IMR-90 (cell line): ENCODE results near the gene STK32A. TPM values are rescaled to one million over a fixed set of nuclear protein-coding genes. Genes with fewer than 3 reads are reported as not detected.

Experiments used
- ATAC-seq: fragments of 200-7000 bp; cut with Tn5 transposase; 2 replicates; pipeline ENCODE4 v1.9.1; 2020; ENCODE audit warnings: low read depth, mild to moderate bottlenecking, moderate library complexity
- BruUV-seq: library from RNA; stranded (reverse); fragments of 400-500 nt; replicated peaks from 2 replicates; lab custom pipeline; 2021; lab: Mats Ljungman, UMichigan
- CTCF ChIA-PET: fragments of 300-600 bp; formaldehyde crosslinking; extraction: SDS; loops from one replicate; lab custom pipeline; 2021; ENCODE audit warnings: antibody characterized with exemption; lab: Yijun Ruan, JAX
- POLR2A ChIA-PET: fragments of 300-600 bp; sonication (Branson Sonifier 250); formaldehyde crosslinking; loops from one replicate; lab custom pipeline; 2022; ENCODE audit warnings: antibody characterized with exemption; ENCODE audit not compliant: unreplicated experiment; lab: Charles Lee
- DNase-seq: peaks from one replicate; pipeline ENCODE4 v3.0.0; 2013
- H2AFZ ChIP-seq: replicated peaks from 2 replicates; pipeline ENCODE3; 2013; ENCODE audit warnings: low read length, mild to moderate bottlenecking; ENCODE audit not compliant: poor library complexity
- H2AK5ac ChIP-seq: 2 replicates; pipeline ENCODE4 v1.6.1; 2013; ENCODE audit warnings: low read depth, low read length, inconsistent platforms
- H2AK9ac ChIP-seq: replicated peaks from 2 replicates; pipeline ENCODE3; 2013; ENCODE audit warnings: mild to moderate bottlenecking, low read depth, low read length, moderate library complexity; ENCODE audit not compliant: poor library complexity
- H2BK120ac ChIP-seq: 2 replicates; pipeline ENCODE4 v1.6.1; 2013; ENCODE audit warnings: low read depth, low read length, inconsistent platforms
- H2BK15ac ChIP-seq: 3 replicates; pipeline ENCODE4 v1.6.1; 2013; ENCODE audit warnings: low read depth, low read length, inconsistent platforms
- H2BK20ac ChIP-seq: 2 replicates; pipeline ENCODE4 v1.6.1; 2013; ENCODE audit warnings: low read depth, mild to moderate bottlenecking, inconsistent platforms, low read length, moderate library complexity
- H2BK5ac ChIP-seq: 2 replicates; pipeline ENCODE4 v1.6.1; 2013; ENCODE audit warnings: mild to moderate bottlenecking, low read depth, low read length, inconsistent platforms; ENCODE audit not compliant: poor library complexity, severe bottlenecking
- H3K14ac ChIP-seq: replicated peaks from 2 replicates; pipeline ENCODE4 v1.6.1; 2013; ENCODE audit warnings: low read depth, low read length, inconsistent platforms
- H3K18ac ChIP-seq: 2 replicates; pipeline ENCODE4 v1.6.1; 2013; ENCODE audit warnings: low read depth, low read length, control low read depth
- H3K23ac ChIP-seq: 2 replicates; pipeline ENCODE4 v1.6.1; 2013; ENCODE audit warnings: low read depth, low read length, inconsistent platforms
- H3K27ac ChIP-seq: 2 replicates; pipeline ENCODE4 v1.5.1; 2013; ENCODE audit warnings: mild to moderate bottlenecking, control low read depth, low read length; ENCODE audit not compliant: insufficient read depth
- H3K27me3 ChIP-seq: 2 replicates; pipeline ENCODE4 v1.6.1; 2013; ENCODE audit warnings: low read length; ENCODE audit not compliant: control insufficient read depth, insufficient read depth
- H3K36me3 ChIP-seq: 2 replicates; pipeline ENCODE4 v1.6.1; 2013; ENCODE audit warnings: low read length, mixed read lengths; ENCODE audit not compliant: control insufficient read depth, insufficient read depth
- H3K4ac ChIP-seq: 2 replicates; pipeline ENCODE4 v1.6.1; 2013; ENCODE audit warnings: low read depth, low read length, inconsistent platforms
- H3K4me1 ChIP-seq: 2 replicates; pipeline ENCODE4 v1.6.1; 2013; ENCODE audit warnings: low read length, mixed read lengths; ENCODE audit not compliant: control insufficient read depth, insufficient read depth
- H3K4me2 ChIP-seq: 2 replicates; pipeline ENCODE4 v1.6.1; 2013; ENCODE audit warnings: low read depth, mild to moderate bottlenecking, control low read depth, low read length, moderate library complexity
- H3K4me3 ChIP-seq: 2 replicates; pipeline ENCODE4 v1.5.1; 2013; ENCODE audit warnings: low read depth, mild to moderate bottlenecking, control low read depth, low read length, moderate library complexity; ENCODE audit not compliant: insufficient read depth
- H3K56ac ChIP-seq: 2 replicates; pipeline ENCODE4 v1.6.1; 2013; ENCODE audit warnings: low read length, inconsistent platforms; ENCODE audit not compliant: insufficient read depth; ENCODE audit errors: extremely low read depth
- H3K79me1 ChIP-seq, 2 experiments: 2 replicates each; pipeline ENCODE4 v1.6.1; 2013; ENCODE audit warnings: low read length in 2 of 2, inconsistent platforms in 1 of 2, low read depth in 1 of 2
- H3K9ac ChIP-seq: 2 replicates; pipeline ENCODE4 v1.6.1; 2013; ENCODE audit warnings: low read depth, low read length, control low read depth
- H3K9me1 ChIP-seq: 2 replicates; pipeline ENCODE4 v1.6.1; 2013; ENCODE audit warnings: low read length, inconsistent platforms; ENCODE audit not compliant: insufficient read depth
- H3K9me3 ChIP-seq: 2 replicates; pipeline ENCODE4 v1.6.1; 2013; ENCODE audit warnings: low read length; ENCODE audit not compliant: control insufficient read depth, insufficient read depth
- H4K20me1 ChIP-seq: 2 replicates; pipeline ENCODE4 v1.6.1; 2013; ENCODE audit warnings: low read length, inconsistent platforms; ENCODE audit not compliant: insufficient read depth
- H4K5ac ChIP-seq: 2 replicates; pipeline ENCODE4 v1.6.1; 2013; ENCODE audit warnings: mild to moderate bottlenecking, low read depth, low read length, control low read depth
- H4K8ac ChIP-seq, 2 experiments: 2 replicates each; pipeline ENCODE4 v1.6.1; 2013; ENCODE audit warnings: low read depth in 2 of 2, low read length in 2 of 2, control low read depth in 1 of 2, inconsistent platforms in 1 of 2
- H4K91ac ChIP-seq: 2 replicates; pipeline ENCODE4 v1.6.1; 2013; ENCODE audit warnings: low read depth, low read length, inconsistent platforms; ENCODE audit not compliant: insufficient read depth
- MAFK ChIP-seq: IDR thresholded peaks from 2 replicates; pipeline ENCODE4 v1.6.1; 2012; ENCODE audit warnings: low read depth, low read length, improper control_type of control experiment
- WGBS, 2 experiments: methylation state at CpG; one replicate each; pipeline versions ENCODE4 v1.1.5 to v1.1.7; 2013; ENCODE audit warnings: missing lambda C conversion rate in 2 of 2; ENCODE audit not compliant: insufficient read length in 1 of 2; ENCODE audit errors: extremely low coverage in 2 of 2; 5-methylcytosine and 5-hydroxymethylcytosine counted together
- dilution Hi-C: fragments of 300-500 bp; cut with HindIII; formaldehyde crosslinking; loops from one replicate; pipeline ENCODE4 v1.14.3; 2018; ENCODE audit warnings: low sequenced_read_pairs; ENCODE audit not compliant: unreplicated experiment
- in situ Hi-C: fragments of 300-500 bp; cut with MboI; formaldehyde crosslinking; loops from 3 replicates; pipeline ENCODE4 v1.14.3; 2019; ENCODE audit warnings: low sequenced_read_pairs, inconsistent platforms, mixed read lengths
- intact Hi-C: fragments of 100-400 bp; cut with micrococcal nuclease; formaldehyde crosslinking; loops from 2 replicates; pipeline ENCODE4 v1.10.0; 2022
- polyA plus RNA-seq, 3 experiments: library from polyadenylated mRNA; depleted of rRNA; stranded (reverse); fragments of >200 nt; gene quantifications; 2 replicates each; pipeline ENCODE4 v1.2.3, GENCODE V29; 2012; ENCODE audit warnings: low replicate concordance in 1 of 3
- total RNA-seq: library from RNA; depleted of rRNA; stranded (reverse); fragments of >200 nt; gene quantifications from 2 replicates; pipeline ENCODE4 v1.2.3, GENCODE V29; 2012

Gene STK32A
- total and polyA plus RNA-seq, 2 of the 4 experiments (the other 2 are of a cell fraction), result 0.12 to 0.18 TPM

GRCh38 chr5:147290261-147290660 is 55.4 kb downstream of the STK32A start:
- Histone ChIP-seq H3K27ac (no peak overlapping the region), H2BK5ac (no peak overlapping the region), H3K18ac (no peak overlapping the region), H3K4me3 (no peak overlapping the region), H4K91ac (no peak overlapping the region), H3K36me3 (no peaks in the 10 kb centered on the region), H3K4ac (no peak overlapping the region), H2BK120ac (no peak overlapping the region), H2AK9ac (no peak overlapping the region), H3K79me1 (no peaks in the 10 kb centered on the region), H4K20me1 (no peaks in the 10 kb centered on the region), H3K4me2 (no peak overlapping the region), H3K56ac (no peak overlapping the region), H4K8ac (no peak overlapping the region), H3K23ac (no peak overlapping the region), H3K27me3 (no peaks in the 10 kb centered on the region; the same call in 1 of the 2 replicates), H4K5ac (no peak overlapping the region), H2AFZ (no peak overlapping the region), H3K14ac (no peak overlapping the region), H2BK20ac (no peak overlapping the region), H2BK15ac (no peak overlapping the region), H3K9me1 (no peaks in the 10 kb centered on the region), H3K4me1 (no peaks in the 10 kb centered on the region), H2AK5ac (no peak overlapping the region), H3K9ac (no peak overlapping the region), H3K9me3 (no peaks in the 10 kb centered on the region)
- CTCF ChIA-PET, result no interaction called here
- POLR2A ChIA-PET, result no interaction called here
- dilution Hi-C loops, result no loop called here
- TF ChIP-seq MAFK, result no peak
- WGBS, 2 experiments, result no CpG with 5 or more reads among the region's 2 CpGs
- BruUV-seq, result no TSS peak
- DNase-seq, result no peak
- ATAC-seq, result no peak
- in situ Hi-C loops, result no loop called here
- intact Hi-C loops, result no loop called here
